Measurements from ENCODE around the gene C2CD3.

C2CD3 gene

GRCh38 chr11:73963861-73964260, 206.9 kb downstream of the C2CD3 start:
- peaks cover 21% of the 10 kb centered on the region for H3K4me1 ChIP-seq (ENCODE audit: low read length)
- no peaks in the 10 kb centered on the region for H3K36me3 ChIP-seq (replicated peaks; ENCODE audit: low read depth, low read length)
- H4K20me1 ChIP-seq (ENCODE audit: insufficient read depth, low read length): no peaks in the 10 kb centered on the region
- peak overlapping the region; percentile 8; the same call in 1 of the 2 replicates for H3K4me3 ChIP-seq (ENCODE audit: low read length)
- H3K9ac ChIP-seq (ENCODE audit: low read length): peak overlapping the region; percentile 11; the same call in 1 of the 2 replicates
- no peaks in the 10 kb centered on the region for H3K79me2 ChIP-seq (ENCODE audit: low read length)
- H3K27me3 ChIP-seq (ENCODE audit: low read depth, low read length): peaks cover 17% of the 10 kb centered on the region
- H2AFZ ChIP-seq (ENCODE audit: low read depth, low read length): peak overlapping the region; percentile 26; the same call in 1 of the 2 replicates
- no peak for TF ChIP-seq EZH2phosphoT487 (IDR thresholded peaks at IDR 0.05; ENCODE audit: low read depth)
- TF ChIP-seq CTCF (IDR thresholded peaks at IDR 0.05; ENCODE audit: low read depth, low read length): no peak
- no peak overlapping the region for H3K27ac ChIP-seq (ENCODE audit: low read length)
- no peaks in the 10 kb centered on the region for H3K9me3 ChIP-seq (ENCODE audit: insufficient read depth, low read length)
- peak overlapping the region; percentile 68 for H3K4me2 ChIP-seq (ENCODE audit: low read length)
